ENCODE results near the gene MT1H. TPM values are rescaled to one million over a fixed set of nuclear protein-coding genes. Genes with fewer than 3 reads are reported as not detected.

The MT1H gene
- total RNA-seq, 5 donors from 2014 or later (not counting 1 experiment from before 2014, with no cell fraction given) = 1.4 TPM; not detected in 4

GRCh38 chr16:56679818-56680217 lies 10.2 kb downstream of the MT1H start:
- Histone ChIP-seq H3K4me3 (ENCODE audit: control insufficient read depth in 1 of 2, extremely low read depth in 1 of 2, low read length in 1 of 2) (no peak overlapping the region), H3K9me3 (no peaks in the 10 kb centered on the region), H3K36me3 (ENCODE audit: control insufficient read depth in 2 of 2, extremely low read depth in 1 of 2, insufficient read depth in 1 of 2, low read length in 1 of 2) (no peaks in the 10 kb centered on the region), H3K27me3 (replicated peaks in 1 of 2; ENCODE audit: control insufficient read depth in 2 of 2, extremely low read depth in 1 of 2, insufficient read depth in 2 of 2, low read length in 1 of 2) (peaks cover 0 to 18% of the 10 kb centered on the region in 2 experiments), H3K4me1 (ENCODE audit: control insufficient read depth in 1 of 2, extremely low read depth in 1 of 2, insufficient read depth in 2 of 2, low read length in 2 of 2) (peaks cover 12 to 39% of the 10 kb centered on the region in 2 experiments), H3K27ac (ENCODE audit: low read length) (no peak overlapping the region)
- ATAC-seq (replicated peaks in 1 of 4) (no peak), DNase-seq (no peak)
- ChIA-PET POLR2A (interaction anchor here in 1 of 2 donors (0.6 kb wide), 1 partner anchor 11 kb away, joined by 3 read pairs; no protein-coding TSS in a partner anchor), CTCF (no interaction called here)
- Mint-ChIP-seq H3K27ac (peak overlapping the region in 1 of 2 donors; percentile 22), H3K27me3 (peaks cover 0 to 13% of the 10 kb centered on the region in 2 donors), H3K9me3 (no peaks in the 10 kb centered on the region), H3K4me1 (peaks cover 34 to 42% (median 39%) of the 10 kb centered on the region in 3 donors), H3K4me3 (no peak overlapping the region), H3K36me3 (peaks cover 4% of the 10 kb centered on the region)
- WGBS (ENCODE audit: insufficient coverage) = 81% methylated on average over 5 of the region's 6 CpGs

GRCh38 chr16:56681939-56682702 lies 12.5 kb downstream of the MT1H start, which contains the start of gene MT1X:
TSS of gene MT1X (plus strand) at chr16:56682470. CDS start at chr16:56682541, 71 bp downstream.
- H3K4me3 ChIP-seq (ENCODE audit: control insufficient read depth in 1 of 2, extremely low read depth in 1 of 2, low read length in 1 of 2) = peak within 1 kb of the TSS; percentile 69 to 88
- no peaks in the 10 kb centered on the region for H3K36me3 ChIP-seq (ENCODE audit: control insufficient read depth in 2 of 2, extremely low read depth in 1 of 2, insufficient read depth in 1 of 2, low read length in 1 of 2)
- WGBS (ENCODE audit: insufficient coverage) = under 1% methylated on average over 41 of the region's 49 CpGs
- H3K27me3 ChIP-seq (replicated peaks in 1 of 2; ENCODE audit: control insufficient read depth in 2 of 2, extremely low read depth in 1 of 2, insufficient read depth in 2 of 2, low read length in 1 of 2) = no peaks in the 10 kb centered on the region
- ATAC-seq (replicated peaks in 1 of 4) (peak; percentile 99), DNase-seq (peak; percentile 68 to 93 (median 82))
- Mint-ChIP-seq H3K36me3 (peaks cover 11% of the 10 kb centered on the region), H3K9me3 (peaks cover 0 to 2% (median 0%) of the 10 kb centered on the region in 3 donors), H3K4me3 (peak within 1 kb of the TSS; percentile 91 to 92 (median 91)), H3K4me1 (peaks cover 24 to 30% (median 27%) of the 10 kb centered on the region in 3 donors), H3K27me3 (peaks cover 0 to 4% of the 10 kb centered on the region in 2 donors), H3K27ac (peak within 1 kb of the TSS; percentile 96 to 98)
- POLR2A ChIA-PET = interaction anchor here in 1 of 2 donors (0.6 kb wide), 1 partner anchor 29 kb away, joined by 3 read pairs; no protein-coding TSS in a partner anchor
- no peaks in the 10 kb centered on the region for H3K9me3 ChIP-seq
- peak within 1 kb of the TSS; percentile 76 for H3K27ac ChIP-seq (ENCODE audit: low read length)
- CTCF ChIA-PET = interaction anchor here (0.5 to 1.1 kb wide), 3 partner anchors 9 to 74 kb away, joined by 3 to 6 read pairs (median 4); partner anchors contain the start of gene MT2A (in 1 of the 2)
- H3K4me1 ChIP-seq (ENCODE audit: control insufficient read depth in 1 of 2, extremely low read depth in 1 of 2, insufficient read depth in 2 of 2, low read length in 2 of 2) = peaks cover 9 to 26% of the 10 kb centered on the region in 2 experiments

- peaks cover 24 to 30% (median 27%) of the 10 kb centered on the region in 3 donors for H3K4me1 Mint-ChIP-seq
- no peaks in the 10 kb centered on the region for H3K9me3 ChIP-seq
- H3K9me3 Mint-ChIP-seq = peaks cover 0 to 2% (median 0%) of the 10 kb centered on the region in 3 donors
- H3K27me3 ChIP-seq (replicated peaks in 1 of 2; ENCODE audit: control insufficient read depth in 2 of 2, extremely low read depth in 1 of 2, insufficient read depth in 2 of 2, low read length in 1 of 2) = no peaks in the 10 kb centered on the region
- H3K4me1 ChIP-seq (ENCODE audit: control insufficient read depth in 1 of 2, extremely low read depth in 1 of 2, insufficient read depth in 2 of 2, low read length in 2 of 2) = peaks cover 9 to 26% of the 10 kb centered on the region in 2 experiments
- ChIA-PET CTCF (interaction anchor here (0.5 to 1.1 kb wide), 4 partner anchors 8 to 149 kb away, joined by 3 to 6 read pairs (median 4); partner anchors contain the start of gene MT2A (in 1 of the 2)), POLR2A (interaction anchor here (0.6 to 0.7 kb wide), 2 partner anchors 29 to 60 kb away, joined by 3 to 4 read pairs; no protein-coding TSS in a partner anchor)
- peaks cover 11% of the 10 kb centered on the region for H3K36me3 Mint-ChIP-seq
- no peaks in the 10 kb centered on the region for H3K36me3 ChIP-seq (ENCODE audit: control insufficient read depth in 2 of 2, extremely low read depth in 1 of 2, insufficient read depth in 1 of 2, low read length in 1 of 2)
- DNase-seq (peak in 1 of 35 experiments; percentile 17), ATAC-seq (replicated peaks in 1 of 4) (peak; percentile 2 to 12 (median 7))
- H3K4me3 ChIP-seq (ENCODE audit: control insufficient read depth in 1 of 2, extremely low read depth in 1 of 2, low read length in 1 of 2) = peak overlapping the region; percentile 69 to 88
- H3K27me3 Mint-ChIP-seq = no peaks in the 10 kb centered on the region
- WGBS (ENCODE audit: insufficient coverage) = no CpG with 5 or more reads among the region's 8 CpGs
- peak overlapping the region; percentile 91 to 92 (median 91) for H3K4me3 Mint-ChIP-seq
- H3K27ac Mint-ChIP-seq = peak overlapping the region; percentile 96 to 98
- H3K27ac ChIP-seq (ENCODE audit: low read length) = peak overlapping the region; percentile 71
Observed at GRCh38 chr16:56682703-56683397, 13.2 kb downstream of the MT1H start.

DNA sequence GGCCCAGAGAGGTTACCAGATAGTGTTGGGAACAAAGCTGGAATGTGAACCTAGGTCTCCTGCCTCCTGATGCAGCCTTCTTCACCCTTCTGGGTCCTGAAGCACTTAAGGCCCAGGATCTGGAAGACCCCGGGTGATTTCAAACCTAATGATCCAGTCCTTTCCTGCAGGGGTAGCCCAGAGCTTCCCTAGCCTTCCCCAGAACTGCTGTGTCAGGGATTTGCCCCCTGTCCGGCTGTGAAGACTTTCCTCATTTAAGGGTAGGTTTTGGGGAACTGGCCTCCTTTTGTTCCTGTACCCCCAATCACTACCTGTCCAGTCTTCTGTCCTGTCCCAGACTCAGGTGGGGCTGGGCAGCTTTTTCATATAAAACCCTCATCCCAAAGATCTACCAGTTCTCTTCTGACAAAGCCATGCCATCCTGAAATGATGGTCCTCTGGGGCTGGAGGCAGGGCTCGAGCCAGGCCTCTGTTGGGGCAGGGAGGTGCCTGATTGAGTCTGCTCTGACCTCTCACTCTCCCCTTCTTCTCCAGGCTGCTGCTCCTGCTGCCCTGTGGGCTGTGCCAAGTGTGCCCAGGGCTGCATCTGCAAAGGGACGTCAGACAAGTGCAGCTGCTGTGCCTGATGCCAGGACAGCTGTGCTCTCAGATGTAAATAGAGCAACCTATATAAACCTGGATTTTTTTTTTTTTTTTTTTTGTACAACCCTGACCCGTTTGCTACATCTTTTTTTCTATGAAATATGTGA lies 14.0 kb downstream of the MT1H start:
- no peaks in the 10 kb centered on the region for H3K9me3 ChIP-seq
- Mint-ChIP-seq H3K9me3 (peaks cover 0 to 2% (median 0%) of the 10 kb centered on the region in 3 donors), H3K27me3 (no peaks in the 10 kb centered on the region), H3K27ac (peak overlapping the region; percentile 39 to 55), H3K4me3 (peak overlapping the region; percentile 91 to 92 (median 91)), H3K4me1 (peaks cover 24 to 30% (median 27%) of the 10 kb centered on the region in 3 donors), H3K36me3 (peaks cover 11% of the 10 kb centered on the region)
- no peak for ATAC-seq (replicated peaks in 1 of 4)
- CTCF ChIA-PET = interaction anchor here (0.5 to 1.3 kb wide), 4 partner anchors 18 to 410 kb away, joined by 3 to 6 read pairs (median 4); no protein-coding TSS in a partner anchor
- no peak overlapping the region for H3K27ac ChIP-seq (ENCODE audit: low read length)
- H3K36me3 ChIP-seq (ENCODE audit: control insufficient read depth in 2 of 2, extremely low read depth in 1 of 2, insufficient read depth in 1 of 2, low read length in 1 of 2) = no peaks in the 10 kb centered on the region
- H3K27me3 ChIP-seq (replicated peaks in 1 of 2; ENCODE audit: control insufficient read depth in 2 of 2, extremely low read depth in 1 of 2, insufficient read depth in 2 of 2, low read length in 1 of 2) = no peaks in the 10 kb centered on the region
- DNase-seq = no peak
- POLR2A ChIA-PET = interaction anchor here in 1 of 2 donors (0.7 kb wide), 1 partner anchor 60 kb away, joined by 4 read pairs; no protein-coding TSS in a partner anchor
- peaks cover 9 to 26% of the 10 kb centered on the region in 2 experiments for H3K4me1 ChIP-seq (ENCODE audit: control insufficient read depth in 1 of 2, extremely low read depth in 1 of 2, insufficient read depth in 2 of 2, low read length in 2 of 2)
- H3K4me3 ChIP-seq (ENCODE audit: control insufficient read depth in 1 of 2, extremely low read depth in 1 of 2, low read length in 1 of 2) = peak overlapping the region in 1 of 2 donors; percentile 69
- no CpG with 5 or more reads among the region's 5 CpGs for WGBS (ENCODE audit: insufficient coverage)

DNA sequence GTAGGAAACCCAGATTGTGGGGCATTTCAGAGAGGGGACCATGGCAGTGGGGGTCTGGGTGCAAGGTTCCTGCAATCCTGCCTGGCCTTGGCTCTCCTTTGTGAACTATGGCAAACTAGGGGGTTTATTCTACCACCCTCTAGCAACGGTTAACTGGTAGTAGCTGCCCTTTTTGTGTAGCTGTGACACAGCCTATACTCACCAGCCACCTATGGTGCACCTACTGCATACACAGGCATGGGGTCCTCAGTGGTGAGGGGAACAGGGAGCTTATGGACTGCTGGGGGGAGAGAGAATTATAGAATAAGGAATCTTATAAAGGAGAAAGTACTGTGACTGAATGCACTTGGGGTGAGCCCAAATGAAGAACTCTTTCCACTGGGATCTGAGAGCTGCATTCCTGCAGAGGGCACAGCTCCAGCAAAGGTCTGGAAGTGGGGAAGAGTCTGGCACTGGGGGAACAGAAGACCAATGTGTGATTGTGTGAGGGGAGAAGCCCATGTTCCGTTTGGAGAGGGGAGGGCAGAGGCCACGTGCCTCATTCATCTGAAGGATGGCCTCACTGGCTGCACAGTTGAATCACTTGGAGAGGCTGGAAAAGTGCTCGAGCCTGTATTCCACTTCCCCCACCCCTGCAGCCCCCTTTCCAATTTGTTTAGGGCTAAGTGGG lies 14.8 kb downstream of the MT1H start:
- Mint-ChIP-seq H3K36me3 (peaks cover 11% of the 10 kb centered on the region), H3K27me3 (no peaks in the 10 kb centered on the region), H3K4me1 (peaks cover 24 to 30% (median 27%) of the 10 kb centered on the region in 3 donors), H3K27ac (peak overlapping the region; percentile 39 to 55), H3K4me3 (peak overlapping the region in 2 of 3 donors; percentile 91), H3K9me3 (peaks cover 0 to 2% (median 0%) of the 10 kb centered on the region in 3 donors)
- ATAC-seq (replicated peaks in 1 of 4) (no peak), DNase-seq (no peak)
- 83% methylated on average over 1 of the region's 4 CpGs for WGBS (ENCODE audit: insufficient coverage)
- Histone ChIP-seq H3K27ac (ENCODE audit: low read length) (no peak overlapping the region), H3K27me3 (replicated peaks in 1 of 2; ENCODE audit: control insufficient read depth in 2 of 2, extremely low read depth in 1 of 2, insufficient read depth in 2 of 2, low read length in 1 of 2) (no peaks in the 10 kb centered on the region), H3K36me3 (ENCODE audit: control insufficient read depth in 2 of 2, extremely low read depth in 1 of 2, insufficient read depth in 1 of 2, low read length in 1 of 2) (no peaks in the 10 kb centered on the region), H3K4me3 (ENCODE audit: control insufficient read depth in 1 of 2, extremely low read depth in 1 of 2, low read length in 1 of 2) (no peak overlapping the region), H3K4me1 (ENCODE audit: control insufficient read depth in 1 of 2, extremely low read depth in 1 of 2, insufficient read depth in 2 of 2, low read length in 2 of 2) (peaks cover 9 to 26% of the 10 kb centered on the region in 2 experiments), H3K9me3 (no peaks in the 10 kb centered on the region)
- POLR2A ChIA-PET = no interaction called here
- CTCF ChIA-PET = interaction anchor here in 1 of 2 donors (1.3 kb wide), 1 partner anchor 18 kb away, joined by 3 read pairs; no protein-coding TSS in a partner anchor
